ENCODE data around the gene HUS1. TPM values are rescaled to one million over a fixed set of nuclear protein-coding genes. Genes with fewer than 3 reads are reported as not detected.

The HUS1 gene
- total and polyA plus RNA-seq, 2 of the 4 experiments (the other 2 are of a cell fraction): 16.2 to 18.3 TPM

- Histone ChIP-seq H2AK5ac (ENCODE audit: low read depth, low read length) (peak overlapping the region; percentile 94; the same call in 1 of the 2 replicates), H3K4ac (ENCODE audit: low read depth, low read length) (peak overlapping the region; percentile 97), H2BK20ac (ENCODE audit: low read depth, low read length) (peak overlapping the region; percentile 95), H4K20me1 (ENCODE audit: insufficient read depth, low read length) (no peaks in the 10 kb centered on the region), H3K56ac (ENCODE audit: extremely low read depth, insufficient read depth, low read length) (no peak overlapping the region), H3K79me1 (ENCODE audit: low read depth in 1 of 2, low read length in 2 of 2) (peaks cover 0 to 7% of the 10 kb centered on the region in 2 experiments; a peak in 1 of 4 replicates), H2BK15ac (ENCODE audit: low read depth, low read length) (peak overlapping the region; percentile 96; the same call in 2 of the 3 replicates), H3K23ac (ENCODE audit: low read depth, low read length) (peak overlapping the region; percentile 64), H3K4me1 (ENCODE audit: control insufficient read depth, insufficient read depth, low read length) (peaks cover 17% of the 10 kb centered on the region), H3K9ac (ENCODE audit: low read depth, low read length) (no peak overlapping the region), H3K36me3 (ENCODE audit: control insufficient read depth, insufficient read depth, low read length) (no peaks in the 10 kb centered on the region), H3K18ac (ENCODE audit: low read depth, low read length) (0 out of 2 replicates have a peak overlapping the region, but pooled peaks have one; percentile 7), H4K5ac (ENCODE audit: low read depth, low read length) (no peak overlapping the region), H3K4me2 (ENCODE audit: low read depth, low read length) (no peak overlapping the region), H2BK120ac (ENCODE audit: low read depth, low read length) (peak overlapping the region; percentile 95), H4K8ac (ENCODE audit: low read depth in 2 of 2, low read length in 2 of 2) (peak overlapping the region; percentile 53 to 92; a peak in 2 of 4 replicates), H3K27me3 (ENCODE audit: control insufficient read depth, insufficient read depth, low read length) (no peaks in the 10 kb centered on the region), H2AFZ (replicated peaks; ENCODE audit: low read length, poor library complexity) (no peak overlapping the region), H3K9me3 (ENCODE audit: control insufficient read depth, insufficient read depth, low read length) (no peaks in the 10 kb centered on the region), H2AK9ac (replicated peaks; ENCODE audit: low read depth, low read length, poor library complexity) (no peak overlapping the region), H2BK5ac (ENCODE audit: low read depth, low read length, poor library complexity, severe bottlenecking) (peak overlapping the region; percentile 34), H3K27ac (ENCODE audit: insufficient read depth, low read length) (no peak overlapping the region), H3K9me1 (ENCODE audit: insufficient read depth, low read length) (peaks cover 21% of the 10 kb centered on the region), H3K14ac (replicated peaks; ENCODE audit: low read depth, low read length) (peak overlapping the region; percentile 80), H4K91ac (ENCODE audit: insufficient read depth, low read depth, low read length) (peak overlapping the region; percentile 97), H3K4me3 (ENCODE audit: insufficient read depth, low read depth, low read length) (no peak overlapping the region)
- ATAC-seq (ENCODE audit: low read depth) (no peak), DNase-seq (no peak)
- TF ChIP-seq ELK1 (IDR thresholded peaks at IDR 0.05; ENCODE audit: borderline replicate concordance, low read depth, low read length) (no peak), CEBPB (IDR thresholded peaks at IDR 0.05; ENCODE audit: low read depth, low read length) (no peak), POLR2A (IDR thresholded peaks at IDR 0.05; ENCODE audit: low read depth, low read length) (no peak), USF2 (IDR thresholded peaks at IDR 0.05; ENCODE audit: low read depth, low read length) (no peak)
- in situ Hi-C loops (cut with MboI; ENCODE audit: low sequenced_read_pairs): loop anchor here (10.0 kb wide), 2 partner anchors 505 to 675 kb away; no protein-coding TSS in a partner anchor
- WGBS, 2 experiments (ENCODE audit: extremely low coverage in 2 of 2, insufficient read length in 1 of 2): 92% methylated on average over 2 of the region's 7 CpGs; no CpG with 5 or more reads in 1 of the 2 experiments
- dilution Hi-C loops (cut with HindIII; ENCODE audit: low sequenced_read_pairs, unreplicated experiment): no loop called here
- BruUV-seq (replicated peaks): no TSS peak
- ChIA-PET POLR2A (ENCODE audit: unreplicated experiment) (no interaction called here), CTCF (interaction anchor here (0.6 to 2.0 kb wide), 4 partner anchors 11 to 673 kb away, joined by 3 to 5 read pairs (median 4); no protein-coding TSS in a partner anchor)
- intact Hi-C loops (cut with micrococcal nuclease): loop anchor here (10.0 kb wide), 2 partner anchors 355 to 675 kb away; partner anchors contain the start of gene TNS3
Observed at GRCh38 chr7:47939425-47940036, 39.9 kb downstream of the HUS1 start.
